Tibial nerve (tissue), 4 donors: ENCODE measurements around the gene EXOC4. TPM values are rescaled to one million over a fixed set of nuclear protein-coding genes. Genes with fewer than 3 reads are reported as not detected.
A peak's percentile ranks its signal among the peaks of the same experiment; 100 is the strongest.

Experiments
- DNase-seq, 2 donors: peaks; one replicate each; pipeline ENCODE4 v3.0.0-alpha.2; 2019; ENCODE audit warnings: low spot score in 2 of 2
- H3K27ac ChIP-seq, 4 donors: fragments of 200-600 bp; sonication (generic) in 3 of 4; one replicate each; pipeline ENCODE4 v1.5.1; 2017 to 2019; ENCODE audit warnings: mild to moderate bottlenecking in 1 of 4
- H3K27me3 ChIP-seq, 2 donors: fragments of 200-600 bp; sonication (generic) in 1 of 2; one replicate each; pipeline versions ENCODE4 v1.5.1 to v1.6.0; 2017 to 2019
- H3K36me3 ChIP-seq, 3 donors: fragments of 200-600 bp; sonication (generic); one replicate each; pipeline ENCODE4 v1.5.1; 2018 to 2019
- H3K4me1 ChIP-seq, 4 donors: fragments of 200-600 bp; sonication (generic) in 3 of 4; one replicate each; pipeline ENCODE4 v1.5.1; 2017 to 2019
- H3K4me3 ChIP-seq, 4 donors: fragments of 200-600 bp; sonication (generic) in 3 of 4; one replicate each; pipeline ENCODE4 v1.5.1; 2017 to 2019; ENCODE audit warnings: mild to moderate bottlenecking in 1 of 4, moderate library complexity in 1 of 4
- H3K9me3 ChIP-seq, 4 donors: fragments of 200-600 bp; sonication (generic) in 3 of 4; one replicate each; pipeline ENCODE4 v1.5.1; 2017 to 2019
- CTCF ChIP-seq, 5 experiments: fragments of 200-600 bp in 3 of 5; fragments of 450-650 bp in 2 of 5; sonication (generic) in 3 of 5; IDR thresholded peaks; one replicate each; pipeline ENCODE4 v1.5.1; 2016 to 2019; ENCODE audit warnings: antibody characterized with exemption in 5 of 5, mild to moderate bottlenecking in 3 of 5, moderate library complexity in 2 of 5
- EP300 ChIP-seq, 2 donors: sonication (generic); formaldehyde crosslinking; IDR thresholded peaks; one replicate each; pipeline ENCODE4 v1.6.1; 2017; ENCODE audit warnings: antibody characterized with exemption in 2 of 2, mild to moderate bottlenecking in 1 of 2
- POLR2A ChIP-seq, 2 donors: fragments of 450-650 bp; IDR thresholded peaks; one replicate each; pipeline ENCODE4 v1.6.1; 2017; ENCODE audit warnings: antibody characterized with exemption in 2 of 2, mild to moderate bottlenecking in 2 of 2, moderate library complexity in 2 of 2
- WGBS, 2 donors: methylation state at CpG; one replicate each; pipeline ENCODE4 v1.1.5; 2018; 5-methylcytosine and 5-hydroxymethylcytosine counted together
- total RNA-seq, 4 donors: library from RNA; depleted of rRNA; stranded (reverse); fragments of >200 nt; gene quantifications; one replicate each; pipeline ENCODE4 v1.1.0, GENCODE V29; 2016

Gene EXOC4
- total RNA-seq, 4 donors from 2014 or later = 70.0 to 104 (median 85.8) TPM

- Histone ChIP-seq H3K27ac (no peak overlapping the region), H3K9me3 (peaks cover 0 to 4% (median 0%) of the 10 kb centered on the region in 4 donors), H3K36me3 (no peaks in the 10 kb centered on the region), H3K27me3 (no peaks in the 10 kb centered on the region), H3K4me3 (no peak overlapping the region), H3K4me1 (no peaks in the 10 kb centered on the region)
- DNase-seq = no peak
- 90 to 91% methylated on average over 3 of the region's 3 CpGs for WGBS, 2 donors
- no peak for TF ChIP-seq EP300 (IDR thresholded peaks at IDR 0.05)
- TF ChIP-seq POLR2A (IDR thresholded peaks at IDR 0.05) = no peak
- TF ChIP-seq CTCF (IDR thresholded peaks at IDR 0.05) = no peak
These were observed 315.7 kb downstream of the EXOC4 start for GRCh38 chr7:133568544-133568943.

GRCh38 chr7:133570321-133570720 lies 317.4 kb downstream of the EXOC4 start:
- peaks cover 0 to 4% (median 0%) of the 10 kb centered on the region in 4 donors for H3K9me3 ChIP-seq
- no peak for DNase-seq
- H3K4me3 ChIP-seq = no peak overlapping the region
- TF ChIP-seq CTCF (IDR thresholded peaks at IDR 0.05) = no peak
- no peak for TF ChIP-seq POLR2A (IDR thresholded peaks at IDR 0.05)
- no peak for TF ChIP-seq EP300 (IDR thresholded peaks at IDR 0.05)
- 89 to 95% methylated on average over 3 of the region's 3 CpGs for WGBS, 2 donors
- no peaks in the 10 kb centered on the region for H3K27me3 ChIP-seq
- H3K27ac ChIP-seq = no peak overlapping the region
- no peaks in the 10 kb centered on the region for H3K36me3 ChIP-seq
- no peaks in the 10 kb centered on the region for H3K4me1 ChIP-seq

- peaks cover 0 to 4% (median 0%) of the 10 kb centered on the region in 4 donors for H3K9me3 ChIP-seq
- WGBS, 2 donors = 75% methylated on average over 3 of the region's 3 CpGs
- no peak for DNase-seq
- H3K4me1 ChIP-seq = peaks cover 0 to 4% (median 0%) of the 10 kb centered on the region in 4 donors
- no peak overlapping the region for H3K27ac ChIP-seq
- H3K27me3 ChIP-seq = no peaks in the 10 kb centered on the region
- no peaks in the 10 kb centered on the region for H3K36me3 ChIP-seq
- H3K4me3 ChIP-seq = no peak overlapping the region
- TF ChIP-seq POLR2A (IDR thresholded peaks at IDR 0.05) (no peak), CTCF (IDR thresholded peaks at IDR 0.05) (no peak), EP300 (IDR thresholded peaks at IDR 0.05) (peak in 1 of 2 donors; percentile 53)
These were observed 318.2 kb downstream of the EXOC4 start for GRCh38 chr7:133571076-133571475.

- DNase-seq = no peak
- H3K4me1 ChIP-seq = peaks cover 0 to 4% (median 0%) of the 10 kb centered on the region in 4 donors
- no peak overlapping the region for H3K27ac ChIP-seq
- no peak for TF ChIP-seq EP300 (IDR thresholded peaks at IDR 0.05)
- no peak for TF ChIP-seq CTCF (IDR thresholded peaks at IDR 0.05)
- no peak for TF ChIP-seq POLR2A (IDR thresholded peaks at IDR 0.05)
- peaks cover 0 to 1% (median 0%) of the 10 kb centered on the region in 4 donors for H3K9me3 ChIP-seq
- no peak overlapping the region for H3K4me3 ChIP-seq
- H3K27me3 ChIP-seq = no peaks in the 10 kb centered on the region
- H3K36me3 ChIP-seq = no peaks in the 10 kb centered on the region
These were observed 319.2 kb downstream of the EXOC4 start for GRCh38 chr7:133572087-133572486.

GRCh38 chr7:133572843-133573242 lies 320.0 kb downstream of the EXOC4 start:
- no peaks in the 10 kb centered on the region for H3K36me3 ChIP-seq
- TF ChIP-seq POLR2A (IDR thresholded peaks at IDR 0.05) (no peak), EP300 (IDR thresholded peaks at IDR 0.05) (no peak), CTCF (IDR thresholded peaks at IDR 0.05) (no peak)
- WGBS, 2 donors = 92 to 98% methylated on average over 1 of the region's 1 CpG
- H3K27ac ChIP-seq = no peak overlapping the region
- peaks cover 0 to 4% (median 0%) of the 10 kb centered on the region in 4 donors for H3K4me1 ChIP-seq
- no peaks in the 10 kb centered on the region for H3K27me3 ChIP-seq
- no peaks in the 10 kb centered on the region for H3K9me3 ChIP-seq
- DNase-seq = no peak
- H3K4me3 ChIP-seq = no peak overlapping the region
